ENCODE results near the gene TMEM270. TPM values are rescaled to one million over a fixed set of nuclear protein-coding genes. Genes with fewer than 3 reads are reported as not detected.

The TMEM270 gene
- total RNA-seq, 6 experiments from 2014 or later: not detected

GRCh38 chr7:73829921-73830680, 30.9 kb upstream of the TMEM270 start:
- H3K4me1 Mint-ChIP-seq (ENCODE audit: low read depth): peaks cover 40% of the 10 kb centered on the region
- peaks cover 5% of the 10 kb centered on the region; the same call in 1 of the 2 replicates for H3K27me3 Mint-ChIP-seq (ENCODE audit: insufficient read depth)
- no peaks in the 10 kb centered on the region for H3K9me3 Mint-ChIP-seq
- no peaks in the 10 kb centered on the region for H3K36me3 Mint-ChIP-seq (ENCODE audit: low read depth)
- no peak for DNase-seq
- TF ChIP-seq, protein P1, sequence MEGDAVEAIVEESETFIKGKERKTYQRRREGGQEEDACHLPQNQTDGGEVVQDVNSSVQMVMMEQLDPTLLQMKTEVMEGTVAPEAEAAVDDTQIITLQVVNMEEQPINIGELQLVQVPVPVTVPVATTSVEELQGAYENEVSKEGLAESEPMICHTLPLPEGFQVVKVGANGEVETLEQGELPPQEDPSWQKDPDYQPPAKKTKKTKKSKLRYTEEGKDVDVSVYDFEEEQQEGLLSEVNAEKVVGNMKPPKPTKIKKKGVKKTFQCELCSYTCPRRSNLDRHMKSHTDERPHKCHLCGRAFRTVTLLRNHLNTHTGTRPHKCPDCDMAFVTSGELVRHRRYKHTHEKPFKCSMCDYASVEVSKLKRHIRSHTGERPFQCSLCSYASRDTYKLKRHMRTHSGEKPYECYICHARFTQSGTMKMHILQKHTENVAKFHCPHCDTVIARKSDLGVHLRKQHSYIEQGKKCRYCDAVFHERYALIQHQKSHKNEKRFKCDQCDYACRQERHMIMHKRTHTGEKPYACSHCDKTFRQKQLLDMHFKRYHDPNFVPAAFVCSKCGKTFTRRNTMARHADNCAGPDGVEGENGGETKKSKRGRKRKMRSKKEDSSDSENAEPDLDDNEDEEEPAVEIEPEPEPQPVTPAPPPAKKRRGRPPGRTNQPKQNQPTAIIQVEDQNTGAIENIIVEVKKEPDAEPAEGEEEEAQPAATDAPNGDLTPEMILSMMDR (IDR thresholded peaks at IDR 0.05): 0 out of 2 replicates have a peak, but pooled peaks have one; percentile 28
- no peak overlapping the region for H3K4me3 Mint-ChIP-seq
- H3K27ac Mint-ChIP-seq: no peak overlapping the region

DNA sequence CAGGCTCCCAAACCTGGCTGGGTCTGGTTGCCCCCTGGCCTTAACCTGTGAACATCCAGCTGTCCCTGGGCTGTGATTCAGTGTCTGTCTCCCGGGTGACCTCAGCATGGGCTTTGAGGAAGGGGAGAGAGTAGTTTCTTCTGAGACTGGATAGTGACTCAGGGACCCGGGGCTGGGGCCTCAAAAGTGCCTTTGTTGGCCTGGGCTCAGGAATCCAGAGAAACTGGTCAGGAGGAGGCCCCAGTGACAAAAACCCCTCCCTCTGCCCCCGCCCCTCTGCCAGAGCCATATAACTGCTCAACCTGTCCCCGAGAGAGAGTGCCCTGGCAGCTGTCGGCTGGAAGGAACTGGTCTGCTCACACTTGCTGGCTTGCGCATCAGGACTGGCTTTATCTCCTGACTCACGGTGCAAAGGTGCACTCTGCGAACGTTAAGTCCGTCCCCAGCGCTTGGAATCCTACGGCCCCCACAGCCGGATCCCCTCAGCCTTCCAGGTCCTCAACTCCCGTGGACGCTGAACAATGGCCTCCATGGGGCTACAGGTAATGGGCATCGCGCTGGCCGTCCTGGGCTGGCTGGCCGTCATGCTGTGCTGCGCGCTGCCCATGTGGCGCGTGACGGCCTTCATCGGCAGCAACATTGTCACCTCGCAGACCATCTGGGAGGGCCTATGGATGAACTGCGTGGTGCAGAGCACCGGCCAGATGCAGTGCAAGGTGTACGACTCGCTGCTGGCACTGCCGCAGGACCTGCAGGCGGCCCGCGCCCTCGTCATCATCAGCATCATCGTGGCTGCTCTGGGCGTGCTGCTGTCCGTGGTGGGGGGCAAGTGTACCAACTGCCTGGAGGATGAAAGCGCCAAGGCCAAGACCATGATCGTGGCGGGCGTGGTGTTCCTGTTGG, 30.0 kb upstream of the TMEM270 start, which contains the start of gene CLDN4:
Gene CLDN4, plus strand, starts transcription at position 316 of the 903 bp plus-strand sequence. Its CDS starts 206 bp downstream, at position 522.
- Mint-ChIP-seq H3K4me1 (ENCODE audit: low read depth) (peaks cover 40% of the 10 kb centered on the region), H3K9me3 (no peaks in the 10 kb centered on the region), H3K4me3 (no peak within 1 kb of the TSS), H3K36me3 (ENCODE audit: low read depth) (no peaks in the 10 kb centered on the region), H3K27ac (no peak within 1 kb of the TSS), H3K27me3 (ENCODE audit: insufficient read depth) (peaks cover 5% of the 10 kb centered on the region; the same call in 1 of the 2 replicates)
- TF ChIP-seq, protein P1 (IDR thresholded peaks at IDR 0.05): no peak
- no peak for DNase-seq

- Mint-ChIP-seq H3K27ac (no peak overlapping the region), H3K4me3 (no peak overlapping the region), H3K4me1 (ENCODE audit: low read depth) (peaks cover 40% of the 10 kb centered on the region), H3K36me3 (ENCODE audit: low read depth) (no peaks in the 10 kb centered on the region), H3K27me3 (ENCODE audit: insufficient read depth) (peaks cover 5% of the 10 kb centered on the region; the same call in 1 of the 2 replicates), H3K9me3 (no peaks in the 10 kb centered on the region)
- DNase-seq: no peak
- TF ChIP-seq, protein P1 (IDR thresholded peaks at IDR 0.05): no peak
Measured at GRCh38 chr7:73831584-73831833, 29.4 kb upstream of the TMEM270 start.

DNA sequence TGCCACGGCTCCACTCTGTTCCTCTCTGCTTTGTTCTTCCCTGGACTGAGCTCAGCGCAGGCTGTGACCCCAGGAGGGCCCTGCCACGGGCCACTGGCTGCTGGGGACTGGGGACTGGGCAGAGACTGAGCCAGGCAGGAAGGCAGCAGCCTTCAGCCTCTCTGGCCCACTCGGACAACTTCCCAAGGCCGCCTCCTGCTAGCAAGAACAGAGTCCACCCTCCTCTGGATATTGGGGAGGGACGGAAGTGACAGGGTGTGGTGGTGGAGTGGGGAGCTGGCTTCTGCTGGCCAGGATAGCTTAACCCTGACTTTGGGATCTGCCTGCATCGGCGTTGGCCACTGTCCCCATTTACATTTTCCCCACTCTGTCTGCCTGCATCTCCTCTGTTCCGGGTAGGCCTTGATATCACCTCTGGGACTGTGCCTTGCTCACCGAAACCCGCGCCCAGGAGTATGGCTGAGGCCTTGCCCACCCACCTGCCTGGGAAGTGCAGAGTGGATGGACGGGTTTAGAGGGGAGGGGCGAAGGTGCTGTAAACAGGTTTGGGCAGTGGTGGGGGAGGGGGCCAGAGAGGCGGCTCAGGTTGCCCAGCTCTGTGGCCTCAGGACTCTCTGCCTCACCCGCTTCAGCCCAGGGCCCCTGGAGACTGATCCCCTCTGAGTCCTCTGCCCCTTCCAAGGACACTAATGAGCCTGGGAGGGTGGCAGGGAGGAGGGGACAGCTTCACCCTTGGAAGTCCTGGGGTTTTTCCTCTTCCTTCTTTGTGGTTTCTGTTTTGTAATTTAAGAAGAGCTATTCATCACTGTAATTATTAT, 28.9 kb upstream of the TMEM270 start:
- H3K4me3 Mint-ChIP-seq: no peak overlapping the region

More for the DNA sequence above, 28.9 kb upstream of the TMEM270 start:
- Mint-ChIP-seq H3K9me3 (no peaks in the 10 kb centered on the region), H3K27ac (no peak overlapping the region), H3K27me3 (ENCODE audit: insufficient read depth) (peaks cover 5% of the 10 kb centered on the region; the same call in 1 of the 2 replicates), H3K36me3 (ENCODE audit: low read depth) (no peaks in the 10 kb centered on the region), H3K4me1 (ENCODE audit: low read depth) (peaks cover 34% of the 10 kb centered on the region)
- DNase-seq: no peak
- TF ChIP-seq, protein P1 (IDR thresholded peaks at IDR 0.05): no peak
